Right lobe of liver (tissue), 4 donors: Measurements from ENCODE around the gene DNASE1L2.

ENCODE experiments used
- CTCF ChIP-seq, 4 donors: fragments of 200-600 bp in 3 of 4; fragments of 450-650 bp in 1 of 4; IDR thresholded peaks; one replicate each; pipeline versions ENCODE4 v1.5.1 to v1.8.0; 2016 to 2022; ENCODE audit warnings: antibody characterized with exemption in 4 of 4, mild to moderate bottlenecking in 2 of 4
- POLR2A ChIP-seq: fragments of 450-650 bp; IDR thresholded peaks from one replicate; pipeline ENCODE4 v1.6.1; 2017; ENCODE audit warnings: antibody characterized with exemption, mild to moderate bottlenecking
- donor health status: DM: no; HTN: no; CAD: no.
- donor health status: DM: no; HTN: no; CAD: no.
- donor health status: DM: no; HTN: yes; CAD: no.

- TF ChIP-seq CTCF (IDR thresholded peaks at IDR 0.05) (no peak), POLR2A (peak; percentile 94)
Measured at GRCh38 chr16:2267913-2268666, 31.8 kb downstream of the DNASE1L2 start, which contains the start of gene RNPS1.
